Mesendoderm (in vitro differentiated cells): ENCODE measurements around the gene CAB39L.
"Not testable (repeated sequence)": the region's sequence is repeated elsewhere in the genome, so short reads cannot be mapped to it uniquely, and the experiment has no call there.

Experiments used
- DNase-seq: peaks from one replicate; pipeline ENCODE4 v3.0.0; 2013
- H2AK5ac ChIP-seq: 2 replicates; pipeline ENCODE4 v1.6.1; 2013; ENCODE audit warnings: low read length, inconsistent platforms
- H2BK120ac ChIP-seq: 2 replicates; pipeline ENCODE4 v1.6.1; 2013; ENCODE audit warnings: low read depth, mild to moderate bottlenecking, low read length, moderate library complexity, mixed read lengths
- H2BK15ac ChIP-seq: replicated peaks from 2 replicates; pipeline ENCODE4 v1.6.1; 2013; ENCODE audit warnings: low read depth, mild to moderate bottlenecking, moderate library complexity
- H2BK5ac ChIP-seq: 2 replicates; pipeline ENCODE4 v1.6.1; 2013; ENCODE audit warnings: low read length, inconsistent platforms
- H3K18ac ChIP-seq: 2 replicates; pipeline ENCODE4 v1.6.1; 2013; ENCODE audit warnings: mild to moderate bottlenecking, low read length, mixed read lengths
- H3K23ac ChIP-seq: one replicate; pipeline ENCODE4 v1.6.1; 2013; ENCODE audit warnings: low read length
- H3K27ac ChIP-seq: 2 replicates; pipeline ENCODE4 v1.5.1; 2013; ENCODE audit warnings: low read depth, mild to moderate bottlenecking, inconsistent platforms, low read length, moderate library complexity
- H3K27me3 ChIP-seq: 2 replicates; pipeline ENCODE4 v1.6.1; 2013; ENCODE audit warnings: low read length, control low read depth, mild to moderate bottlenecking, inconsistent platforms; ENCODE audit not compliant: insufficient read depth, poor library complexity
- H3K36me3 ChIP-seq: 2 replicates; pipeline ENCODE4 v1.6.1; 2013; ENCODE audit warnings: low read length, inconsistent platforms; ENCODE audit not compliant: control insufficient read depth, insufficient read depth
- H3K4ac ChIP-seq: one replicate; pipeline ENCODE4 v1.6.1; 2013; ENCODE audit warnings: low read depth, mild to moderate bottlenecking, low read length, moderate library complexity
- H3K4me1 ChIP-seq: 2 replicates; pipeline ENCODE4 v1.6.1; 2013; ENCODE audit warnings: low read depth, low read length, inconsistent platforms; ENCODE audit not compliant: control insufficient read depth
- H3K4me2 ChIP-seq: 2 replicates; pipeline ENCODE4 v1.6.1; 2013; ENCODE audit warnings: low read length
- H3K4me3 ChIP-seq: 2 replicates; pipeline ENCODE4 v1.5.1; 2013; ENCODE audit warnings: mild to moderate bottlenecking, low read length
- H3K56ac ChIP-seq: one replicate; pipeline ENCODE4 v1.6.1; 2013; ENCODE audit warnings: low read length
- H3K79me1 ChIP-seq: 2 replicates; pipeline ENCODE4 v1.6.1; 2013; ENCODE audit warnings: low read length, inconsistent platforms
- H3K79me2 ChIP-seq: 2 replicates; pipeline ENCODE4 v1.6.1; 2013; ENCODE audit warnings: mild to moderate bottlenecking, low read length; ENCODE audit not compliant: control insufficient read depth, insufficient read depth
- H3K9ac ChIP-seq: 2 replicates; pipeline ENCODE4 v1.6.1; 2013; ENCODE audit warnings: low read length, inconsistent platforms
- H4K5ac ChIP-seq: one replicate; pipeline ENCODE4 v1.6.1; 2013; ENCODE audit warnings: low read length
- H4K8ac ChIP-seq: one replicate; pipeline ENCODE4 v1.6.1; 2013; ENCODE audit warnings: low read depth, mild to moderate bottlenecking, control low read depth, low read length, moderate library complexity
- WGBS: extraction: QIAGEN DNeasy Blood & Tissue Kit; methylation state at CpG from one replicate; pipeline ENCODE4 v1.1.7; 2013; ENCODE audit warnings: low lambda C conversion rate, missing lambda C conversion rate; ENCODE audit not compliant: insufficient coverage; ENCODE audit errors: extremely low coverage; 5-methylcytosine and 5-hydroxymethylcytosine counted together

Gene CAB39L

GRCh38 chr13:49296659-49297058 is 147.2 kb downstream of the CAB39L start:
- Histone ChIP-seq H3K79me1 (no peaks in the 10 kb centered on the region), H2BK120ac (no peak overlapping the region), H3K27me3 (no peaks in the 10 kb centered on the region), H3K18ac (no peak overlapping the region), H3K79me2 (no peaks in the 10 kb centered on the region), H3K4me3 (no peak overlapping the region), H3K4me1 (no peaks in the 10 kb centered on the region), H3K9ac (no peak overlapping the region), H4K8ac (no peak overlapping the region), H3K23ac (no peak overlapping the region), H2BK5ac (no peak overlapping the region), H3K36me3 (no peaks in the 10 kb centered on the region), H3K4me2 (no peak overlapping the region), H3K56ac (no peak overlapping the region), H3K4ac (no peak overlapping the region), H4K5ac (no peak overlapping the region), H2AK5ac (no peak overlapping the region), H3K27ac (no peak overlapping the region), H2BK15ac (no peak overlapping the region)
- WGBS: no CpG with 5 or more reads among the region's 2 CpGs
- no peak for DNase-seq

- H3K9ac ChIP-seq: no peak overlapping the region
- H3K56ac ChIP-seq: no peak overlapping the region
- H3K18ac ChIP-seq: no peak overlapping the region
- no peaks in the 10 kb centered on the region for H3K27me3 ChIP-seq
- no peaks in the 10 kb centered on the region for H3K79me2 ChIP-seq
- no peak overlapping the region for H3K4me3 ChIP-seq
- no peaks in the 10 kb centered on the region for H3K4me1 ChIP-seq
- H2BK120ac ChIP-seq: no peak overlapping the region
- H2BK5ac ChIP-seq: no peak overlapping the region
- H2BK15ac ChIP-seq: no peak overlapping the region
- H3K27ac ChIP-seq: no peak overlapping the region
- H4K5ac ChIP-seq: no peak overlapping the region
- no peak overlapping the region for H4K8ac ChIP-seq
- no peak overlapping the region for H3K4ac ChIP-seq
- WGBS: no CpG with 5 or more reads among the region's 6 CpGs
- H3K79me1 ChIP-seq: no peaks in the 10 kb centered on the region
- H3K23ac ChIP-seq: no peak overlapping the region
- H2AK5ac ChIP-seq: no peak overlapping the region
- no peaks in the 10 kb centered on the region for H3K36me3 ChIP-seq
- no peak for DNase-seq
- H3K4me2 ChIP-seq: no peak overlapping the region
Measured at GRCh38 chr13:49295244-49295643, 148.6 kb downstream of the CAB39L start.

DNA sequence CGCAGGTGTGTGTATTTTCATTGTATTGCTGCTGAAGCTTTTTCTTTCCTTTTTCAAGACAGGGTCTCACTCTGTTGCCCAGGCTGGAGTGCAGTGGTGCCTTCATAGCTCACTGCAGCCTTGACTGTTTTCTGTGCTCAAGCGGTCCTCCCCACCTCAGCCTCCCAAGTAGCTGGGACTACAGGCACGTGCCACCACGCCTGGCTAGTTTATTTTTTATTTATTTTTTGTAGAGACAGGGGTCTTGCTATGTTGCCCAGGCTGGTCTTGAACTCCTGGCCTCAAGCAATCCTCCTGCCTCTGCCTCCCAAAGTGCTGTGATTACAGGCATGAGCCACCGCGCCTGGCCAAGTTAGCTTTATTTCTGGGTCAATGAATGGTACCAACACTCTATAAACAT is 149.1 kb downstream of the CAB39L start:
- not testable (repeated sequence) for H3K27me3 ChIP-seq, H2BK5ac ChIP-seq, H3K36me3 ChIP-seq, H3K79me2 ChIP-seq, H2BK15ac ChIP-seq, H3K23ac ChIP-seq, H4K5ac ChIP-seq, H3K56ac ChIP-seq, H3K4me2 ChIP-seq, DNase-seq, H3K4me1 ChIP-seq, H3K4ac ChIP-seq, H3K9ac ChIP-seq, H4K8ac ChIP-seq, H2AK5ac ChIP-seq, H3K27ac ChIP-seq, H3K18ac ChIP-seq, H3K79me1 ChIP-seq, H3K4me3 ChIP-seq, H2BK120ac ChIP-seq
- no CpG with 5 or more reads among the region's 6 CpGs for WGBS

GRCh38 chr13:49292742-49293486 is 150.9 kb downstream of the CAB39L start:
- Histone ChIP-seq H2BK120ac (no peak overlapping the region), H2BK5ac (no peak overlapping the region), H3K4me3 (no peak overlapping the region), H2AK5ac (no peak overlapping the region), H3K56ac (no peak overlapping the region), H3K4ac (no peak overlapping the region), H4K5ac (no peak overlapping the region), H3K27me3 (no peaks in the 10 kb centered on the region), H2BK15ac (no peak overlapping the region), H3K4me1 (no peaks in the 10 kb centered on the region), H3K79me2 (no peaks in the 10 kb centered on the region), H3K23ac (no peak overlapping the region), H3K4me2 (no peak overlapping the region), H3K36me3 (no peaks in the 10 kb centered on the region), H3K18ac (no peak overlapping the region), H3K9ac (no peak overlapping the region), H4K8ac (no peak overlapping the region), H3K79me1 (no peaks in the 10 kb centered on the region), H3K27ac (no peak overlapping the region)
- no CpG with 5 or more reads among the region's 6 CpGs for WGBS
- DNase-seq: no peak

DNA sequence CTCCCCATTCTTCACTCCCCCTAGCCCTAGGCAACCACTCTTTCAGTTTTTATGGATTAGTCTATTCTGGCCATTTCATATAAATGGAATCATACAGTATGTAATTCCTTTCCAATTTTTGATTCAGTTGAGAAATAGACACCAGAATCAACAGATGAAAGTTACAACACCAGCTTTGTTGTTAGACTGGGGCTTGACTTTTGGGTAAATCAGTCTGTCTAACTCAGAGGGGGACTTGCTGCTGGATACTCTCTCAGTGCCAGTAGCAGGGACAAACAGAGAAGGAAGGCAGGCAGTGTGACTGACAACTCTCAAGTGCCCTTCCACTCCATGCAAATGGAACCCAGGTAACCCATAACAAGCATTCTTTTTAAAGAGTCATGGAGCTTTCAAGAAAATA is 155.4 kb downstream of the CAB39L start:
- Histone ChIP-seq H2BK120ac (no peak overlapping the region), H3K27me3 (no peaks in the 10 kb centered on the region), H3K4me2 (no peak overlapping the region), H3K4me3 (no peak overlapping the region), H2BK5ac (no peak overlapping the region), H4K5ac (no peak overlapping the region), H2AK5ac (no peak overlapping the region), H3K4me1 (no peaks in the 10 kb centered on the region), H3K27ac (no peak overlapping the region), H3K18ac (no peak overlapping the region), H3K4ac (no peak overlapping the region), H4K8ac (no peak overlapping the region), H3K23ac (no peak overlapping the region), H3K36me3 (no peaks in the 10 kb centered on the region), H3K79me2 (no peaks in the 10 kb centered on the region), H2BK15ac (no peak overlapping the region), H3K9ac (no peak overlapping the region), H3K79me1 (no peaks in the 10 kb centered on the region), H3K56ac (no peak overlapping the region)
- no peak for DNase-seq

DNA sequence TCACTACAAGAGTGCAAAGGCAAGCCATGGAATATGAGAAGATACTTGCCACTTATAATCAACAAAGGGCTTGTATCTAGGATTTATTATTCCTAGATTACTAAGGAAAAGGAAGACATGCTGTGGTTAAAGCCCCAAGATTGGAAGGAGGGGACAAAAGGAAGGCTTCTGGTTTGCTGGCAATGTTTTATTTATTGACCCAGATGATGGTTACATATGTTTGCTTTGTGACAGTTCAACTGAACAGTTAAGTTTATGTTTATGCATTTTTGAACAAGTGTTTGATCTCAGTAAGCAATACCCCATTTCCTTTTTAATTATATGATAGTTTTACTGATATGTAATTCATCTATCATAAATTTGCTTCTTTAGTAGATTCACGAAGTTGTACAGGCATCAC is 155.9 kb downstream of the CAB39L start:
- no peak for DNase-seq
- Histone ChIP-seq H3K4ac (no peak overlapping the region), H2BK5ac (no peak overlapping the region), H3K27me3 (no peaks in the 10 kb centered on the region), H3K4me3 (no peak overlapping the region), H4K8ac (no peak overlapping the region), H3K4me1 (no peaks in the 10 kb centered on the region), H3K23ac (no peak overlapping the region), H3K18ac (no peak overlapping the region), H3K9ac (no peak overlapping the region), H4K5ac (no peak overlapping the region), H3K36me3 (no peaks in the 10 kb centered on the region), H3K4me2 (no peak overlapping the region), H3K27ac (no peak overlapping the region), H2AK5ac (no peak overlapping the region), H3K79me2 (no peaks in the 10 kb centered on the region), H3K56ac (no peak overlapping the region), H2BK120ac (no peak overlapping the region), H2BK15ac (no peak overlapping the region), H3K79me1 (no peaks in the 10 kb centered on the region)
- WGBS: no CpG with 5 or more reads among the region's 1 CpG
